GM23248 (cell line): ENCODE results near the gene IFNLR1.

Experiments
- EZH2 ChIP-seq: fragments of 200-600 bp; sonication (generic); IDR thresholded peaks from 2 replicates; pipeline ENCODE4 v1.6.1; 2018; ENCODE audit warnings: antibody characterized with exemption, mild to moderate bottlenecking; ENCODE audit not compliant: insufficient read depth, poor library complexity, severe bottlenecking
- EZH2phosphoT487 ChIP-seq: fragments of 200-600 bp; sonication (generic); IDR thresholded peaks from 2 replicates; pipeline ENCODE4 v1.6.1; 2018; ENCODE audit warnings: antibody characterized with exemption, moderate library complexity, mild to moderate bottlenecking, low read depth; ENCODE audit not compliant: insufficient read depth

GRCh38 chr1:24118410-24119242 lies 68.5 kb downstream of the IFNLR1 start:
- TF ChIP-seq EZH2phosphoT487 (no peak), EZH2 (no peak)
